HL-60 (cell line): Measurements from ENCODE around the gene HSPA4.

Experiments used
- DNase-seq, 2 experiments: peaks; one replicate each; pipeline ENCODE4 v3.0.0-alpha.2; 2010 to 2020; ENCODE audit warnings: low read depth in 1 of 2, low spot score in 1 of 2
- H3K27ac ChIP-seq: fragments of 250-450 bp; sonication (Bioruptor Pico); replicated peaks from 2 replicates; pipeline ENCODE4 v1.5.1; 2020; ENCODE audit warnings: mild to moderate bottlenecking, moderate library complexity
- H3K27me3 ChIP-seq: fragments of 250-450 bp; sonication (Bioruptor Pico); 2 replicates; pipeline ENCODE4 v1.5.1; 2021; ENCODE audit warnings: mild to moderate bottlenecking, moderate library complexity; ENCODE audit not compliant: insufficient read depth, poor library complexity, severe bottlenecking
- H3K4me3 ChIP-seq: replicated peaks from 2 replicates; pipeline ENCODE4 v1.5.1; 2011; ENCODE audit warnings: mild to moderate bottlenecking, control low read depth, low read length; ENCODE audit not compliant: insufficient read depth
- CTCF ChIP-seq: IDR thresholded peaks from one replicate; pipeline ENCODE4 v1.5.1; 2011; ENCODE audit warnings: low read length, control low read depth, inconsistent platforms; ENCODE audit not compliant: insufficient read depth
- GABPA ChIP-seq: IDR thresholded peaks from 2 replicates; pipeline ENCODE4 v1.6.1; 2012; ENCODE audit warnings: low read depth
- POLR2AphosphoS5 ChIP-seq: IDR thresholded peaks from 2 replicates; pipeline ENCODE4 v1.6.1; 2012; ENCODE audit warnings: low read depth
- REST ChIP-seq: IDR thresholded peaks from 2 replicates; pipeline ENCODE4 v1.6.1; 2012; ENCODE audit warnings: low read depth; ENCODE audit not compliant: insufficient replicate concordance
- SPI1 ChIP-seq: IDR thresholded peaks from 2 replicates; pipeline ENCODE4 v1.6.1; 2012; ENCODE audit warnings: low read depth, mild to moderate bottlenecking, borderline replicate concordance

The HSPA4 gene

GRCh38 chr5:133063965-133064364 is 12.2 kb downstream of the HSPA4 start:
- H3K4me3 ChIP-seq, result no peak overlapping the region
- H3K27ac ChIP-seq, result no peak overlapping the region
- no peak for TF ChIP-seq SPI1
- TF ChIP-seq CTCF, result no peak
- no peak for TF ChIP-seq REST
- no peak for TF ChIP-seq POLR2AphosphoS5
- TF ChIP-seq GABPA, result no peak
- H3K27me3 ChIP-seq, result no peaks in the 10 kb centered on the region
- DNase-seq, result no peak

GRCh38 chr5:133065471-133065870 is 13.7 kb downstream of the HSPA4 start:
- H3K27ac ChIP-seq, result no peak overlapping the region
- no peak for DNase-seq
- no peak overlapping the region for H3K4me3 ChIP-seq
- no peak for TF ChIP-seq GABPA
- TF ChIP-seq CTCF, result no peak
- no peak for TF ChIP-seq SPI1
- no peak for TF ChIP-seq POLR2AphosphoS5
- no peak for TF ChIP-seq REST
- H3K27me3 ChIP-seq, result no peaks in the 10 kb centered on the region

- H3K4me3 ChIP-seq, result no peak overlapping the region
- TF ChIP-seq SPI1 (no peak), REST (no peak), GABPA (no peak), CTCF (no peak), POLR2AphosphoS5 (no peak)
- no peaks in the 10 kb centered on the region for H3K27me3 ChIP-seq
- no peak for DNase-seq
- H3K27ac ChIP-seq, result no peak overlapping the region
These were observed 14.2 kb downstream of the HSPA4 start for GRCh38 chr5:133066045-133066444.
